GM18526 (cell line): ENCODE data around the gene CFAP251.

Experiments
- POLR2A ChIP-seq: IDR thresholded peaks from 3 replicates; pipeline ENCODE4 v1.6.1; 2011; ENCODE audit not compliant: insufficient read length; ENCODE audit errors: extremely low read depth

CFAP251 gene

DNA sequence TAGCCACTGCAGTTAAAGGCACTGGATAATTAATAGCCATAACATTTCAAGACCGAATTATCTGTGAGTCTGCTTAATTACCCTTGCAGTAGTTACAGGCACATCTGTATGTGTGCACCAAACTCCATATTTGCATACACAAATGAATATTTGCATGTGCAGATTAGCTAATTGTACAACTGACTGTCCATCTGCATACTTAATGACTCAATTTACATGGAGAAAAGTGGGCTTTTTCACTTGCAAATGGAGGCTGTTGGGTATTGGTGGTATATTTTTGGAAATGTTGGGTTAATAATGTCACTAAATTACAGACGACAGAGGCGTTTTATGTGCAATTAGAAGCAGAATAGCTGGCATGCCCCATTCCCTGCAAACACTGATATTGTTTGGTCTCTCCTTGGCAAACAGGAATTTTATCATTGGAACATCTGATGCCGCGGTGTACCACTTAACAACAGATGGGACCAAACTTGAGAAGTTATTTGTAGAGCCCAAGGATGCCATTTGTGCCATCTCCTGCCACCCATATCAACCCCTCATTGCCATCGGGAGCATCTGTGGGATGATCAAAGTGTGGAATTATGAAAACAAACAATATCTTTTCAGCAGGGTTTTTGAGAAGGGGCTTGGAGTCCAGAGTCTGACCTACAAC is 39.6 kb downstream of the CFAP251 start:
- no peak for TF ChIP-seq POLR2A

DNA sequence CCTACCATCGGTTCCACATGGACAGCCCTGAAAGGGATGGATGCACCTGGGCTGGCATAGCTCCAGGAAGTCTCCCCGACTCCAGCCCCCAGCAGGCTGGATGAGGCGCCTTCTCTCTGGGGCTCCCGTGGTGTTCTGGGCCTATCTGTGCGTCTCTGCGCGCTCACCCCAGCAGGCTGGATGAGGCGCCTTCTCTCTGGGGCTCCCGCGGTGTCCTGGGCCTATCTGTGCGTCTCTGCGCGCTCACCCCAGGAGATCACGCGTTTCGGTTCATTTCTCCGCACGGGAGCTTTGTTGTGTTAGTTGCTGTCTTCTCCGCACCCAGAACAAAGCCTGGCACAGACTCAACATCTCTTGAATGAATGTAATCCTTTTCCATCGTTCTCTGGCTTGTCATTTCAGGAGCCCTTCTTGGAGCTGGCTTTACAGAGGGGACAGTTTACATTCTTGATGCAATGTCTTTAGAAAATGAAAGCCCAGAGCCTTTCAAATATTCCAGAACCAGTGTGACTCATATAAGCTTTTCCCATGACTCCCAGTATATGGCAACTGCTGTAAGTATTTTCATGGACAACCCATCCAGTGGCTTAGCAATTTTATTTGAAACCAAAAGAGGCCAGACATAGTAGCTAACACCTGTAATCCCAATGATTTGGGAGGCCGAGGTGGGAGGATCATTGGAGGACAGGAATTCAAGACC is 40.3 kb downstream of the CFAP251 start:
- no peak for TF ChIP-seq POLR2A

DNA sequence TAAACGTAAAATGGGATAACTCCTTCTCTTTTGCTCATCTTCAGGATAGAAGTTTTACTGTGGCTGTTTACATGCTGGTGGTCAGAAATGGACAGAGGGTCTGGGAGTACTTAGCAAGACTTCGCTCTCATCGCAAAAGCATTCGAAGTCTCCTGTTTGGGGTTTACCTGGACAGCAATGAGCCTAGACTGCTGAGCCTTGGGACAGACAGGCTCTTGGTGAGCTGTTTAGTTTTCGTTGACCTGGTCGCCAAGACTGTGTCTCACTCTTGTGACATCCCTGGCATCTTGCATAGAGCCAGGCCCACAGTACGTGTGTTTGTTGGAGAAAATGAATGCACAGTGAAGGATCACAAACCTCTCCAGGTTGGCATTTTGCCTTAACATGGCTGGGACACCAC is 42.1 kb downstream of the CFAP251 start:
- TF ChIP-seq POLR2A, result no peak

DNA sequence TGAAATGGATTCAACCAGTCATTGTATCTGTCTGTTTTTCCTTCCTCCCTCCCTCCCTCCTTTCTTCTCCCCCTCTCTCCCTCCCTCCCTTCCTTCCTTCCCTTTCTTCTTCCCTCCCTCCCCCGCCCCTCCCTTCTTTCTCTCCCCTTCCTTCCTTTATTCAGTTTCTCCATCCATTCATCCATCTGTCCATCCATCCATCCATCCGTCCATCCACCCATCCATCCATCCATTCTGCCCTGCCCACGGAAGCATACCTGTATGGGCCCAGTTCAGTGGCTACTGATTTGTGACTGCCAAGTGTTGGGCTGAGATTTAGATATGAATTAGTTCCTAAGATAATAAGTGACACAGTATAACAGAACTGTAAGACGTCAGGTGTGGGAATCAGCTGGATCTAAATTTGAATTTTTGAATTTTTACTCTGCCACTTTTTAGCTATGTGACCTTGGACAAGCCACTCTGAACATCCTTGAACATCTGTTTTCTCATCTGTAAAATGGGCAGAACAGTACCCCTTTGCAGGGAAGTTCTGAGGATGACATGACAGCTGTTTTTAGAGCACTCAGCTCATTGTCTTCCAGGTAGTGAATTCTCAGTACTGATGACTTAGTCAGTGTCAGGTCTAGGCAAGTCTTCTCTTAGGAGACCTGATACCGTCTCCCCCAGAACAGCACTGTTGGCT is 42.9 kb downstream of the CFAP251 start:
- TF ChIP-seq POLR2A, result no peak

DNA sequence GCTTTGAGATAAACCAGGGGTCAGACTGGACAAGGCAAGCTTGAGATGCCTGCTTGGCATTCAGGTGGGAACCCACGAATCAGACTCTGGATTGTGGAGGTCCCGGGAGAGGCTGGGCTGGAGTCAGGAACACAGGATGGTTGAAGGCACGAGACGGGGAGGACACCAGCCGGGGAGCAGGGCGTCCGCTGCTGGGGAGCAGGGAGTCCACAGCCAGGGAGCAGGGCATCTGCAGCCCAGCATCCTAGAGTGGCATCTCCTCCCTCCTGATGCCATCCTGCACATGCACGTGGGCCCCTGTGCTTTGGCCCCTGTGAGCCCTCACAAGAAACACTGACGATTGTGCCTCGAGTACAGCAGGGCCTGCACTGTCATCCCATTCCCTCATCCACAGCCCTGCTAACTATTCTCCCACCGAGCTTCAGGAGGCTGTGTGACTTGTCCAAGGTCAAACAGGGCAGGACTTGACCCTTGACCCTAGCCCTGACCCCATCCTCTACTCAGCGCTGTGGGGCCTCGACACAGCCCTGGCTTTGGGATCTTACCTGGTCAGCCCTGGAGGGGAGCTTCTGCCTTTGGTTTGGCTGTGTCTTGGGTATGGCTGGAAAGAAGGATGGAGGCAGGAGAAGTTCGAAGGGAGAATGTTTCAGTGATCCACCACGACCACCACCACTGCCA is 45.1 kb downstream of the CFAP251 start:
- TF ChIP-seq POLR2A, result no peak

DNA sequence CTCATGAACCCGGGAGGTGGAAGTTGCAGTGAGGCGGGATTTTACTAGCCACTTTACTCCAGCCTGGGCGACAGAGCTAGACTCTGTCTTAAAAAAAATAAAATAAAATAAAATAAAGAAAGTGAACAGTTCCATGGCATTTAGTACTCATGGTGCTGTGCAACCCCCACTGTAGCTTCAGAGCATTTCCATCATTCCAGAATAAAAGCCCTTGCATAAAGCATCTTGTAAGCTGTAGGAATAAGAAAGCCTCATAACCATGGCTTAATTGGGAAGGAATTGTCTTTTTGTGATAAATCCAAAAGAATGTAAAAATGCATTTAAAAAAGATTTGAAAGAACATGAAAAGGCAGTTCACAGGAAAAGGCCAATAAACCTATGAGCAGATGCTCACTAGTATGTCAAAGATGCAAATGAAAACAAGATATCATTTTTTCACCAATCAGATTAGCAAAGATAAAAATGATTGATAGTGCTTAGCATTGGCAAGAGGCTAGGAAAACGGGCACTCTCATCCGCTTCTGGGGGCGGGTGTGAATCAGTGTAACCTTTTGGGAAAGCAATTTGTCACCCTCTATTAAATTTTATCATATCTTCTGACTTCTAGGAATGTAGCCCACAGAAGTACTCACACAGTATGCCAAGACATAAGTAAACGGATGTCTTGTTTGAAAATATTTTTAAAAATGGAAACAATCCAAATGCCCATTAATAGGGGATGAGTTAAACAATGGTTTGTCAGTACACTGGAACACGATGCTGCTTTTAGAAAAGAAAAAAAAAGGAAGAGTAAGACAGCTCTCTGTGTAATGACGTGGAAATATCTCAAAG is 46.6 kb downstream of the CFAP251 start:
- no peak for TF ChIP-seq POLR2A

DNA sequence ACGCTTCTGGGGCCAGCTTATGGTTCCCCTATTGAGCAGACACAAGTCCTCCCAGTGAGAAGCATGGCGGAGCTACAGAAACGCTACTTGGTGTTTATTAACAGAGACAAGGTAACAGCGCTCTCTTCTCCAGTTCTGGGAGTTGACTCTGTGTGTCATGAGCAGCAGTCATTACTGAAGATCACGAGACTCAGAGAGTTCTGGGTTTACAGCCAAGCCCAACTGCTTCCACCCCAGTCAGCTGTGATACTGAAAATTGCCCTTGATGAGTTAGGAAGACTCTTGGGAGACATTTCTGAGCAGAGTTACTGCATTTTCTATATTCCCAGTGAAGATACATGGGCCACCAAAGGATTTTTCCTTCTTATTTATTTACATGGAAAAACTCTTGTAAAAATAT is 48.6 kb downstream of the CFAP251 start:
- TF ChIP-seq POLR2A, result no peak

DNA sequence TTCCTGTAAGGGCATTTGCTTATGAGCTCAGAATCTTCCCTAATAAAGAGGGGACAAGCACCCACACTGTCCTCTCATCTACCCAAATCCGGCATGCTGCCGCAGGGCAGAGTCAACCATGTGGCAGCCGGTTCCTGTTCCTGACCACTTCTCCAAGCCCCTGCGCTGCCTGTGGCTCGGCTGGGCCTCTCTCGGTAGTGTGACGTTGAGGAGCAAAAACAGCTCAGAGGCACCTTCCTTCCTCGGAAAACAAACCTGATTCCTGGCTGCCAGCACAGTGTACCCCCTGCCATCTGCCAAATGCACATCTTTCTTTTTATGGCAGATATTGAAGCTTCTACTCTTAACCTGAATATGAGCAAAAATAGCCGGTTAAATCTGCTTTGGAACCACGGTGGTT is 50.5 kb downstream of the CFAP251 start:
- no peak for TF ChIP-seq POLR2A

DNA sequence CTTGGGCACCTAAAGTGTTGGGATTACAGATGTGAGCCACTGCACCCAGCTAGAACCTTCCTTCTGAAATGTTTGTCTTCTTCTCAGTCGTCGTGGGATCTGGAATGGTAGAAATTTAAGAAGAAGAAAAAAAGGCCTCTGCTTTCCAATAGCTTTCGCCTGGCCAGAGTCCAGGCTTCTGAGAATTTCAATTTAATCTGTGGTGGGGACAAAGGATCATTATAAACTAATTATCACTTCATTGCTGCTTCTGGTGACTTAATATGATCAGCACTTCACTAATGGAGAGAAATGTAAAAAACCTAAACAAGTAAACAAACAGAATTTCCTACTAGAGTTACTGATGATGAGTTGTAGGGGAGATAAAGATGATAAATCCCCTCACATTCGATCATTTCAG is 51.3 kb downstream of the CFAP251 start:
- no peak for TF ChIP-seq POLR2A

DNA sequence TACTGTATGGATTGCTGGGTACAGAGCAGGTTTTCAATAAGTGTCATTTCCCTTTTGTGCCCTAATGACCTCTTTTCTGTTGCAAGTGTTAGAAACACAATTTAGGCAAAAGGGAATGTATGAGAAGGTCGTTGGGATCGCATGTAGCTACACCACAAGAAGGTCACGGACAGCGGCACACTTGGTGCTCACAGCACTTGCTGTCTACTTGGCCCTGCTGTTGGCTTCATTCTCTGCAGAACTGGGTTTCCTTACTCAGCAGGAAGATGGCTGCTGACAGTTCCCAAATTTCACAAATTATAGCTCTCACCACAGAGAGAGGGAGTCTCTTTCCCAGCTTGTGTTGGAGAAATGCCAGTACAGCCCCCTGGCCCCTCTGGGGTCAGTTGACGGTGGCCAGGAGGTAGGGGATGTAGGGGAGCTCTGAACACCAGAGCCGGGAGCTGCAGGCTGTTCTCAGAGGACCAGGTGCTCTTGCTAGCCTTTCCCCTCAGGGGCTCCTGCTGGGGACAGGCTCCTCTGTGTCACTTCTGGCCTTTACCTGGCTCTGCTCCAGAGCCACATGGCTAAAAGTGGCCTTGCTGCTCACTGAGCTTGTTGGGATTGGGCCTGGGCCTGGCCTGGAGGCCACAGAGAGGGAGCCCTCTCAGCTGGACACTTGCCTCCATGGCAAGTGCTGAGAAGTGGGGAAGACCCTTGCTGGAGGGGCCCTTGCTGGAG is 52.3 kb downstream of the CFAP251 start:
- TF ChIP-seq POLR2A, result no peak

DNA sequence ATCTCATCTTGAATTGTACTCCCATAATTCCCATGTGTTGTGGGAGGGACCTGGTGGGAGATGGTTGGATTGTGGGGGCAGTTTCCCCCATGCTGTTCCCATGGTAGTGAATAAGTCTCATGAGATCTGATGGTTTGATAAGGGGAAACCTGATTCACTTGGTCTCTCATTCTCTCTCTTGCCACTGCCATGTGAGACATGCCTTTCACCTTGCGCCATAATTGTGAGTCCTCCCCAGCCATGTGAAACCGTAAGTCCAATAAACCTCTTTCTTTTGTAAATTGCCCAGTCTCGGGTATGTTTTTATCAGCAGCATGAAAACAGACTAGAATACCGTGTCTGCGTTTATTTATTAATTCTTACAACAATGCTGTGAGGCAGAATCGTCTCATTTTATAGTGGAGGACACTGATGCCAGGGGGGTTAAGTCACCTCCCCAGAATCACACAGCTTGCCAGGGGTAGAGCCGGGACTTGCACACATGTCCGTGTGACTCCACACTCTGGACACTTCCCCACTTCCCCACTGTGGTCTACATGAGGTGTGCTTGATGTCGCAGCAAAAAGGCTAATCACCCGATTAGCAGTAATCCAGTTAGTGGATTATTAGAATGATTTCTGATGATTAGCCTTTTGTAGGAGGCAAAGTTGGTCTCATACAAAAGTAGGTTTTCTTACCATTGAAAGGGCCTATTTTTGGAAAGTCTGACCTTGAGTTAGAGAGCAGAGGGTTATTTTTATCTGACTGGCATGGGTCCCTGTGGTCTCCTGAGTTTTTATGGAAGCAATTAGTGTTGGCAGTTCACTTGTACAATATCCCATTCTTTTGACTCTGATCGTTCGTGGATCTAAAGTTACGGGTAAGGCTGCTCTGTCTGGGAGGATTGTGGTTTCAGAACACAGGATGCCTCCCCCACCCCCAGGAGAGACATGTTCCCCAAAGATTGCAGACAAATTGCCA is 55.9 kb downstream of the CFAP251 start:
- TF ChIP-seq POLR2A, result no peak

DNA sequence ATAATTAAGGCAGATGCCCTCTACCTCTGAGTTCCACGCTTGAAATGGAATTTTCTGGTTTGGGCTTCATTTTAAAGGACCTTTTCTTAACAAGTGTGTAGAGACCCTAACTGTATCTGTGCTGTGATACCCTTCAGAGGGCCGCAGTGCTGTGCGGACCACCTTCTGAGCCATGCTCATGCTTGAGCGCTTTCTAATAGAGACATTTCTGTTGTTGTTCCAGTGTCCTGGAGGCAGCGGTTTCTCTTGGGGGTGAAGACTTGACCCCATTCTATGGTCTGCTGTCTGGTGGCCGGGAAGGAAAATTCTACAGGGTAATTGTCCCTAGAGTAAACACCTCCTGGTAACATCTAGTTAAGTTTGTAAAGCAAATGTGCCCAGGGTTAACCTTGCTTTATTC is 56.6 kb downstream of the CFAP251 start:
- no peak for TF ChIP-seq POLR2A

DNA sequence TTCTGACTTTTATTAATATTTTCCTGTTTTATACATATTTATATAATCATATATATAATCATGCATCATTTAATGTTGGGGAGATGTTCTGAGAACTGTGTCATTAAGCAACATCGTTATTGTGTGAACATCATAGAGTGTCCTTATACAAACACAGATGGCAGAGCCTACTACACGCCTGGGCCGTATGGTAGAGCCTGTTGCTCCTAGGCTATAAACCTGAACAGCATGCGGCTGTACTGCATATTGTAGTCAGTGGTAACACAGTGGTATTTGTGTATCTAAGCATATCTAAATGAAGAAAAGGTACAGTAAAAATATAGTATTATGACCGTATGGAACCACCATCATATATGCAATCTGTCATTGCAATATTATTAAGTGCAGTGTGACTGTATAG is 58.6 kb downstream of the CFAP251 start:
- TF ChIP-seq POLR2A, result no peak
